A549 (cell line): ENCODE data around the gene PKHD1.

ENCODE experiments used
- CTCF ChIP-seq: fragments of >200 bp; sonication (Bioruptor Twin); formaldehyde crosslinking; IDR thresholded peaks from 3 replicates; pipeline ENCODE4 v1.5.1; 2016
- ESRRA ChIP-seq: fragments of 150-350 bp; IDR thresholded peaks from 2 replicates; pipeline ENCODE4 v1.6.1; 2014; ENCODE audit warnings: mild to moderate bottlenecking, low read length, borderline replicate concordance
- HDAC2 ChIP-seq: fragments of 200-600 bp; sonication (generic); IDR thresholded peaks from 2 replicates; pipeline ENCODE4 v1.6.1; 2016
- JUN ChIP-seq, 2 experiments: fragments of >200 bp; sonication (Bioruptor Twin); formaldehyde crosslinking; IDR thresholded peaks; 2 replicates in 1 of 2; 3 replicates in 1 of 2; pipeline ENCODE4 v1.6.1; 2016 to 2017
- MAX ChIP-seq: IDR thresholded peaks from 2 replicates; pipeline ENCODE4 v1.6.1; 2012
- POLR2A ChIP-seq: IDR thresholded peaks from 2 replicates; pipeline ENCODE4 v1.6.1; 2012; ENCODE audit warnings: mild to moderate bottlenecking, low read length
- POLR2AphosphoS2 ChIP-seq: conservative IDR thresholded peaks from 2 replicates; pipeline ENCODE4 v1.6.1; 2012; ENCODE audit warnings: low read length, improper control_type of control experiment, inconsistent platforms
- SREBF2 ChIP-seq: fragments of 450-650 bp; IDR thresholded peaks from 2 replicates; pipeline ENCODE4 v1.6.1; 2014; ENCODE audit warnings: mild to moderate bottlenecking, moderate library complexity
- USF2 ChIP-seq: fragments of 450-650 bp; IDR thresholded peaks from 2 replicates; pipeline ENCODE4 v1.6.1; 2014; ENCODE audit warnings: antibody characterized with exemption

- TF ChIP-seq ESRRA (no peak), CTCF (no peak), MAX (no peak), SREBF2 (no peak), JUN (IDR thresholded peaks at IDR 0.05) (no peak), USF2 (no peak), POLR2A (no peak), HDAC2 (no peak), POLR2AphosphoS2 (no peak)
Measured at GRCh38 chr6:51571168-51571567, 516.2 kb downstream of the PKHD1 start.
